HK-2 (cell line): ENCODE results near the gene FBLN7.

Experiments
- DNase-seq: peaks from one replicate; pipeline ENCODE4 v3.0.0-alpha.2; 2018; ENCODE audit not compliant: unreplicated experiment

The FBLN7 gene

GRCh38 chr2:112157472-112157871 is 19.3 kb downstream of the FBLN7 start:
- DNase-seq: no peak

GRCh38 chr2:112159454-112159921 is 21.3 kb downstream of the FBLN7 start:
- no peak for DNase-seq

DNA sequence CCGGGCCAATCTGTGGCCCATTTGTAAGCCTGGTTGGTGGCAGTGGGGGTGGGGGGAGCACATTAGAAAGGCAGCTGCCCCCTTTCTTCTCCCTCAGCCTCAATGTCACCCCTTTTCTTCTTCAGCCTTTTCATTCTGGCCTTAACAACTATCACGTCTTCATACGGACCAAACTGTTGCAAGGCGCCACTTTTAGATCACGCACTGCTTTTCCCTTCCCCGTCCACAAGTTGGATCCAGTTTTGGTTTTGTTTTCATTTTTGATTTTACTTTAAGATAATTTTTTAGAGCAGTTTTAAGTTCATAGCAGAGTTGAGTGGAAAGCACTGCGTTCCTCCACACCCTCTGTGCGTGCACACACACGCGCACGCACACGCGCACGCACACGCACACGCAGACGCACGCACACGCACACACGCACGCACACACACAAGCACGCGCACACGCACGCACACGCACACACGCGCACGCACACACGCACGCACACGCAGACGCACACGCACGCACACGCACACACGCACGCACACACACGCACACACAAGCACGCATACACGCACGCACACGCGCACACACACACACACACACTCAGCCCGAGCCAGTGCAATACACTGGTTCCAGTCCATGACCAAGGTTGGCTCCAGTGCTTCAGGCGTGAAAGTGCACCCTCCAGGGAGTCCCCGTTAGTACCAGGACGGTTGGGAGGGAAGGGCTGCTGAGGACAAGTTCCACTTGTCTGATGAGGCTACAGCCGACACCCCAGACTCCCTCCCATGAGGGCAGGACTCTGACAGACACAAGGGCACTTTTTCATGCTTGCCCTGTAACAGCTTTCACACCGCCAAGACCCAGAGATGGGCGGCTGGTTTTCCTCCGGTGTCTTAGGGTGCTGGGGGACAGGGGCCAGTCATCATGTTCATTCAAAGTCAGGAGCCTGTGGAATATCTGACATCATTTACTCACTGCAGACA is 22.4 kb downstream of the FBLN7 start:
- DNase-seq: no peak

GRCh38 chr2:112161431-112162145 is 23.4 kb downstream of the FBLN7 start:
- no peak for DNase-seq

GRCh38 chr2:112162341-112162740 is 24.2 kb downstream of the FBLN7 start:
- DNase-seq: no peak

DNA sequence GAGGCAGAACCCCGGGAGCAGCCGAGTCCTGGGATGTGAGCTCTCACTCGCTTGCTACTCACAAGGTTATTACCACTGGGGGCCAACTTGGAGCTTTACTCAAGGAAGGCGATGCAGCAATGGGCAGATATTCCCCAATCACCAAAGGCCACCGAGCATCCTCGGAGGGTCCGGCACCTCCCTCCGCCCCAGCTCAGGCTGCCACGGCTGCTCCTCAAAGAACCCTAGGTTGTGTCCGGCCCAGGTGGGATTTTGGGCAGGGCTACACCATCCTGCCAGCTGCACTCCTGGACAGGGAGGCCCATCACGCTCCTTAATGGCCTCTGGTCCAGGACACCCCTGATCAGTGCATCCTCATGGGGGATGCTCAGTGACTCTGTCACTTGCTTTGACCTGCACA is 24.8 kb downstream of the FBLN7 start:
- no peak for DNase-seq

GRCh38 chr2:112163541-112163981 is 25.4 kb downstream of the FBLN7 start:
- DNase-seq: no peak

DNA sequence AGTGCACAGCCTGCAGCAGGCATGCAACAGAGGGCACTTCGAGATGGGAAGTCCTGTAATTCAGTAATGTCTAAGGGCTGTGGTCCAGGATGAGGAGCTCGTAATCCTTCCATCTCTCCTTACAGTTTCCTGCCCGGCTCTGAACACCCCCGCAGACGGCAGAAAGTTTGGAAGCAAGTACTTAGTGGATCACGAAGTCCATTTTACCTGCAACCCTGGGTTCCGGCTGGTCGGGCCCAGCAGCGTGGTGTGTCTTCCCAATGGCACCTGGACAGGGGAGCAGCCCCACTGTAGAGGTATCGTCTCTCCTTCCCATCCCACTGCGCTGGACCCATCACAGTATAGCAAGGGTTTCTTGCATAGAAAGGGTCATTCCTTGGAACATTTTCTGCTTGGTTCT is 26.7 kb downstream of the FBLN7 start:
- no peak for DNase-seq

DNA sequence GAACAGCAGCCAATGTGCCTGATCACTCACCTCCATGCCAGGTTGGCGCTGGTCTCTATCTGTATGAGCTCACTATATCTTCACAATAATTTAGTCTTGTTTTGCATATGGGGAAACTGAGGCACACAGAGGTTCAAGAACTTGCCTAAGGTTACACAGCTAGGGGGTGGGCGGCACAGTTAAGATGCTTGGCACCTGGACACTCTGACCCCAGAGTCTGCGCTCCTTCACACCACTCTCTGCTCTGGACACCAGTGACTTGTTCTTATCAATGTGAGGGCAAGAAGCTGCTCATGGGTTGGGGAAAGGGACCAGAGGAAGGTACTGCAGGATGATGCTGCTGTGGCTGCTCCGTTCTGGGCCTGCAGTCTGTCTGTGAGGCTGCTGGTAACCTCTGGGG is 27.1 kb downstream of the FBLN7 start:
- DNase-seq: no peak

GRCh38 chr2:112166806-112167499 is 28.8 kb downstream of the FBLN7 start:
- DNase-seq: no peak

- DNase-seq: no peak
Measured at GRCh38 chr2:112168422-112169124, 30.4 kb downstream of the FBLN7 start.

- no peak for DNase-seq
Measured at GRCh38 chr2:112170495-112170894, 32.3 kb downstream of the FBLN7 start.

- DNase-seq: peak; percentile 54
Measured at GRCh38 chr2:112173646-112174319, 35.6 kb downstream of the FBLN7 start.

DNA sequence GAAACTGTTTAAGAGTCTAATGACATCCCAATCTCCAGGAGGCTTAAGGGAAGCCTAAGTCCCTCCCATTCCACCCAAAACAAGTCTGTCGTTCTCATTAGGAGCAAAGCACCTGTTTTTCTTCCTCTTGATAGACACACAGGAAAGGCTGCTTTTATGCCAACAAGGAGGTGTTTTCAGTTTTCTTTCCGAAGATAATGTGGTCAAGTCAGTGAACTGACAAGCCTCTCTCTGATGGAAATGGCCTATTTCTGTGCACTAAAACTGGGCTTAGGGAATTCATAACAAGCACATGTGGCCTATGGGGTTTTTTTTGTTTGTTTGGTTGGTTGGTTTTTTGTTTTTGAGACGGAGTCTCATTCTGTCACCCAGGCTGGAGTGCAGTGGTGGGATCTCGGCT is 36.2 kb downstream of the FBLN7 start:
- no peak for DNase-seq

DNA sequence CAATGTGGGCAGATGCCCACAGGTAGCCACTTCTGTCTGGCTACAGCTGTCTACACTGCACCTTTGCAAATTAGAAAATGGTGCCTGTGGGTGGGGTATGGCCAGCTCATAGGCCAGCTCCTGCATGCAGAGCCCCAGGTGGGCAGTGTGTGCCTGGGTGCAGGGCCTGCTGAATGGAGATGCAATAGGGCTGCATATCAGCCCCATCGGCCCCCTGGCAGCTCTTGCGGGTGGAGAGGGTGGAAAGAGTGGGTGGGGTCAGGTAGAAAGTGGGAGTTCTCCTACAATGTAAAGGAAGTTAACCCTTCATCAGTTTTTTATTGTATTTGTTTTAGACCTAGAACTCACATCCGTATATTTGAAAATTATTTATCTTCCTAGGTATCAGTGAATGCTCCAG is 37.1 kb downstream of the FBLN7 start:
- no peak for DNase-seq

DNA sequence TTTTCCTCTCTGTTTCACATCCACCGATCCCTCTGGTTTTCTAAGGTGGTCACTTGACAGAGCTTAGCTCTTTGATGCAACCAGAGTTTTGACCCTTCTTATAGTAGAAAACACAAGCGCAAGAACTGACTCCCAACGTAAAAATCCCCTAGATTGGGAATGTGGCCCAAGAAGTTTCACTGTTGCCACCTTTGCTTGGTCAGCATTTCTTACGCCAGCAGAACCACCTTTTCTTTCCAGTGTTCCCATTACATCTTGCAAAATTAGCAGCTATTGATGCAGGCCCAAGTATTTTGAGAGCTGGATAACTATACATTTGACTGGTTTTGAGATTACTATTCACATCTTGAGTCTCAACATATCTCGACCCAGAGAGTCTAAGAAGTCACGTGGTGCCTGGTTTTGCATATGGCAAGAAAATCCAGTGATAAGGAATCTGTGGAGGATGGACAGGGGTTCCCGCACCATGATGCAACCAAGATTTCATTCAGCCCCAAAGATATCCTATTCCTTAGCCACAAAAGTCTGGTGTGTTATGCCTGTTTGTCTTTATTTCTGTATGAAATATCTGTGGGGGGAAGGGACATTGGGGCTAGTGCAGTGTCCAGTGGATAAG is 37.9 kb downstream of the FBLN7 start:
- DNase-seq: no peak

GRCh38 chr2:112181571-112182290 is 43.5 kb downstream of the FBLN7 start:
- DNase-seq: no peak

GRCh38 chr2:112182581-112183034 is 44.4 kb downstream of the FBLN7 start:
- DNase-seq: no peak

DNA sequence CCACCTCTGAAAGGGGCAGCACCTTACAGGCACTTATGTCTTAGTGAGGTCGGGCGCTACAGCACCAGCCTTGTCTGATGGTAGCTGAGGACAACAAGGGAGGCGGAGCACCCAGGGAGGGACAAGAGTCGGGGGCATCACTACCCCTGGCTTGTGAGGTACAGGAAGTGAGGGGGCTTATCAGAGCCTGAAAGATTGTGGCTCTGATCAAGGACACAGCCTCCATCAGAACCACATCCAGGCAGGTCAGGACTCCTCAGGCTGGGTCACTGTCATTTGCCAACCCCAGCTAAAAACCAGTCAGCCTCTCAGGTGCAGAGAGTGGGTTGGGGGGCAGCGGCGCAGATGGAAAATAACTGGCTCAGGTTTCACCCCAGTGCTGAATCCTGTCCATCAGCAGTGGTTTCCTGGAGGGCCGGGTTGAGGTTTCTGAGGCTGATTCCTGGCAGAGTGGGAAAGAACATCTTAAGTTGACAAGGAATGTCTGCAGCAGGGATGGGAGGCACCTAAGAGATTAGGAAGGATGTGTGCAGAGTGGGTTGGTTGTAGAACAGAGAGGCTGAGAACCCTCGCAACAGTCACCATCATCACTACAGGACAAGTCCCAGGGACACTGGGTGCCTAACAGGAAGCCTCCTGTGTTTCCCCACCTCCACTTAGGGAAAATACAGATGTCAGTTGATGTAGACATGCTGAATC is 45.3 kb downstream of the FBLN7 start:
- no peak for DNase-seq
